Pancreas (tissue), 10 donors: ENCODE results near the gene OR52B2. TPM values are rescaled to one million over a fixed set of nuclear protein-coding genes. Genes with fewer than 3 reads are reported as not detected.

Experiments
- ATAC-seq, 4 donors: fragments of 200-7000 bp; cut with Tn5 transposase; one replicate each; pipeline versions ENCODE4 v1.8.0 to v1.9.1; 2020; ENCODE audit warnings: mild to moderate bottlenecking in 4 of 4, moderate library complexity in 4 of 4
- DNase-seq, 6 donors: peaks; one replicate each; pipeline ENCODE4 v3.0.0-alpha.2; 2020
- FAIRE-seq: peaks from 2 replicates; lab custom pipeline; 2012; peaks lifted over from hg19 to GRCh38; lab: Jason Lieb, UNC
- H3K27ac ChIP-seq, 4 donors: fragments of 200-600 bp; sonication (generic); 1 replicate in 3 of 4; 2 replicates in 1 of 4; pipeline versions ENCODE4 v1.5.0 to v1.8.0; 2020
- H3K27me3 ChIP-seq, 4 donors: fragments of 200-600 bp; one replicate each; pipeline ENCODE4 v1.8.0; 2021
- H3K36me3 ChIP-seq, 3 donors: fragments of 200-600 bp; sonication (generic) in 1 of 3; one replicate each; pipeline versions ENCODE4 v1.5.0 to v1.8.0; 2020 to 2021
- H3K4me1 ChIP-seq, 3 donors: fragments of 200-600 bp; one replicate each; pipeline ENCODE4 v1.8.0; 2021
- H3K4me3 ChIP-seq, 4 donors: fragments of 200-600 bp; sonication (generic) in 2 of 4; one replicate each; pipeline versions ENCODE4 v1.5.0 to v1.8.0; 2020 to 2021
- H3K9me3 ChIP-seq, 4 donors: fragments of 200-600 bp; one replicate each; pipeline ENCODE4 v1.8.0; 2021
- CTCF ChIP-seq, 4 donors: fragments of 200-600 bp; sonication (generic) in 3 of 4; IDR thresholded peaks; one replicate each; pipeline versions ENCODE4 v1.5.0 to v1.8.0; 2021; ENCODE audit warnings: antibody characterized with exemption in 4 of 4
- WGBS, 2 donors: extraction: QIAGEN DNeasy Blood & Tissue Kit; methylation state at CpG; one replicate each; pipeline ENCODE4 v1.1.7; 2013; 5-methylcytosine and 5-hydroxymethylcytosine counted together
- intact Hi-C, 3 donors: fragments of 100-400 bp; cut with DNase I; formaldehyde crosslinking; loops; one replicate each; pipeline versions ENCODE4 v1.11.1 to v1.14.2; 2022
- polyA plus RNA-seq, 2 donors: library from polyadenylated mRNA; stranded (reverse); fragments of 200-250 nt; gene quantifications; one replicate each; pipeline ENCODE4 v1.2.3, GENCODE V29; 2013
- total RNA-seq, 6 donors: library from RNA; stranded (reverse); fragmentation: NEBNext Ultra II Directional in 4 of 6; extraction: Animal tissue kit (Norgen Biotek cat#: 25700) in 4 of 6; gene quantifications; one replicate each; pipeline versions ENCODE4 v1.2.1 to v1.2.4, GENCODE V29; 2021 to 2023
- donor health status: healthy with polysubstance abuse.
- donor health status: DM: no; HTN: no; CAD: no; lungs with moderate emphysema.
- donor health status: DM: no; HTN: no; CAD: no.
- donor health status: control.
- donor health status: control.
- donor health status: Bipolar disorder and iron deficiency.
- donor health status: DM: yes; HTN: yes; CAD: no.
- donor health status: DM: no; HTN: no; CAD: no.
- donor health status: DM: no; HTN: no; CAD: no.
- donor health status: DM: yes; HTN: yes; CAD: no.

The OR52B2 gene
- total and polyA plus RNA-seq, 8 donors, result not detected

- no peaks in the 10 kb centered on the region for H3K4me1 ChIP-seq
- TF ChIP-seq CTCF (IDR thresholded peaks at IDR 0.05), result no peak
- no peak for DNase-seq
- FAIRE-seq, result no peak
- no peaks in the 10 kb centered on the region for H3K27me3 ChIP-seq
- H3K9me3 ChIP-seq, result no peaks in the 10 kb centered on the region
- H3K27ac ChIP-seq, result no peak overlapping the region
- WGBS, 2 donors, result 48 to 53% methylated on average over 3 of the region's 3 CpGs
- H3K4me3 ChIP-seq, result no peak overlapping the region
- H3K36me3 ChIP-seq, result no peaks in the 10 kb centered on the region
- intact Hi-C loops, result no loop called here
- ATAC-seq, result no peak
Observed at GRCh38 chr11:6124245-6124644, 45.9 kb downstream of the OR52B2 start.

Other genes starting within 250 kb of the OR52B2 start
- not detected for gene OR56A3, start 228.1 kb downstream of the OR52B2 start, total RNA-seq
- gene OR56A3, start 228.1 kb downstream of the OR52B2 start, polyA plus RNA-seq, result not detected
- not detected for gene OR56A5, start 201.8 kb downstream of the OR52B2 start, total RNA-seq
- not detected for gene OR56A5, start 201.8 kb downstream of the OR52B2 start, polyA plus RNA-seq
- gene OR52L1, start 183.3 kb downstream of the OR52B2 start, total RNA-seq, result not detected
- not detected for gene OR52L1, start 183.3 kb downstream of the OR52B2 start, polyA plus RNA-seq
- gene OR56A4, start 163.4 kb downstream of the OR52B2 start, total RNA-seq, result under 1 TPM in 1 of 6 donors, not detected in 5; 0.06 TPM
- gene OR56A4, start 163.4 kb downstream of the OR52B2 start, polyA plus RNA-seq, result not detected
- not detected for gene OR56A1, start 139.6 kb downstream of the OR52B2 start, total RNA-seq
- gene OR56A1, start 139.6 kb downstream of the OR52B2 start, polyA plus RNA-seq, result not detected
- not detected for gene OR56B4, start 62.6 kb downstream of the OR52B2 start, total RNA-seq
- gene OR56B4, start 62.6 kb downstream of the OR52B2 start, polyA plus RNA-seq, result not detected
- not detected for gene OR52W1, start 28.9 kb upstream of the OR52B2 start, total RNA-seq
- not detected for gene OR52W1, start 28.9 kb upstream of the OR52B2 start, polyA plus RNA-seq
- not detected for gene C11orf42, start 35.2 kb upstream of the OR52B2 start, total RNA-seq
- gene C11orf42, start 35.2 kb upstream of the OR52B2 start, polyA plus RNA-seq, result not detected
- 10 to 100 TPM; 13.0 to 28.1 (median 18.4) TPM for gene FHIP1B, start 64.3 kb upstream of the OR52B2 start, total RNA-seq
- 10 to 100 TPM; 74.3 to 82.9 TPM for gene FHIP1B, start 64.3 kb upstream of the OR52B2 start, polyA plus RNA-seq
- gene CNGA4, start 68.8 kb upstream of the OR52B2 start, total RNA-seq, result under 1 TPM; 0.12 to 0.28 (median 0.22) TPM
- under 1 TPM; 0.14 to 0.46 TPM for gene CNGA4, start 68.8 kb upstream of the OR52B2 start, polyA plus RNA-seq
- 10 to 100 TPM in 2 of 6 donors, 1 to 10 TPM in 4; 1.3 to 19.7 (median 3.1) TPM for gene CCKBR, start 89.5 kb upstream of the OR52B2 start, total RNA-seq
- gene CCKBR, start 89.5 kb upstream of the OR52B2 start, polyA plus RNA-seq, result 1 to 10 TPM; 2.5 to 7.7 TPM
- gene CAVIN3, start 150.2 kb upstream of the OR52B2 start, total RNA-seq, result 10 to 100 TPM in 5 of 6 donors, 1 to 10 TPM in 1; 9.7 to 16.7 (median 14.7) TPM
- gene CAVIN3, start 150.2 kb upstream of the OR52B2 start, polyA plus RNA-seq, result 10 to 100 TPM; 20.8 to 28.7 TPM
- gene SMPD1, start 220.1 kb upstream of the OR52B2 start, total RNA-seq, result 10 to 100 TPM; 19.4 to 32.3 (median 28.4) TPM
- gene SMPD1, start 220.1 kb upstream of the OR52B2 start, polyA plus RNA-seq, result 10 to 100 TPM; 30.6 to 62.0 TPM
- gene APBB1, start 248.8 kb upstream of the OR52B2 start, total RNA-seq, result 10 to 100 TPM; 11.4 to 23.0 (median 13.9) TPM
- gene APBB1, start 248.8 kb upstream of the OR52B2 start, polyA plus RNA-seq, result 10 to 100 TPM; 22.7 to 69.3 TPM